Panc1 (cell line): Measurements from ENCODE around the gene CDHR5. TPM values are rescaled to one million over a fixed set of nuclear protein-coding genes. Genes with fewer than 3 reads are reported as not detected.

ENCODE experiments used
- ATAC-seq: fragments of 200-7000 bp; cut with Tn5 transposase; 2 replicates; pipeline ENCODE4 v1.9.1; 2020; ENCODE audit warnings: mild to moderate bottlenecking, moderate library complexity
- BruUV-seq: library from RNA; stranded (reverse); fragments of 400-500 nt; replicated peaks from 2 replicates; lab custom pipeline; 2021; lab: Mats Ljungman, UMichigan
- CTCF ChIA-PET: fragments of 300-600 bp; sonication (Branson Sonifier 250); formaldehyde crosslinking; loops from one replicate; lab custom pipeline; 2022; ENCODE audit warnings: antibody characterized with exemption; lab: Charles Lee
- POLR2A ChIA-PET: fragments of 300-600 bp; sonication (Branson Sonifier 250); formaldehyde crosslinking; loops from one replicate; lab custom pipeline; 2022; ENCODE audit warnings: antibody characterized with exemption; lab: Charles Lee
- DNase-seq: peaks from one replicate; pipeline ENCODE4 v3.0.0-alpha.2; 2010; ENCODE audit warnings: low read depth, low spot score
- H3K27ac ChIP-seq: 2 replicates; pipeline ENCODE4 v1.5.1; 2011; ENCODE audit warnings: mild to moderate bottlenecking, low read length, inconsistent platforms
- H3K27me3 ChIP-seq: fragments of 200-500 bp; sonication (Bioruptor generic); 2 replicates; pipeline ENCODE4 v1.6.0; 2014; ENCODE audit warnings: low read length, inconsistent platforms; ENCODE audit not compliant: control insufficient read depth, insufficient read depth
- H3K36me3 ChIP-seq: fragments of 200-500 bp; sonication (Bioruptor generic); 2 replicates; pipeline ENCODE4 v1.5.1; 2014; ENCODE audit warnings: inconsistent platforms, mild to moderate bottlenecking, low read length, moderate library complexity; ENCODE audit not compliant: control insufficient read depth, insufficient read depth
- H3K4me1 ChIP-seq: 2 replicates; pipeline ENCODE4 v1.5.1; 2011; ENCODE audit warnings: inconsistent platforms, mild to moderate bottlenecking, low read length, moderate library complexity; ENCODE audit not compliant: control insufficient read depth, insufficient read depth
- H3K4me3 ChIP-seq, 2 experiments: 2 replicates each; pipeline ENCODE4 v1.5.1; 2011 to 2012; ENCODE audit warnings: low read depth in 2 of 2, low read length in 2 of 2, mild to moderate bottlenecking in 2 of 2, inconsistent platforms in 1 of 2, moderate library complexity in 1 of 2
- H3K9me3 ChIP-seq: fragments of 200-500 bp; sonication (Bioruptor generic); 2 replicates; pipeline ENCODE4 v1.5.1; 2014; ENCODE audit warnings: low read depth, mild to moderate bottlenecking, inconsistent platforms, low read length, moderate library complexity; ENCODE audit not compliant: control insufficient read depth, insufficient read depth
- CTCF ChIP-seq: fragments of 450-650 bp; IDR thresholded peaks from 2 replicates; pipeline ENCODE4 v1.5.1; 2017; ENCODE audit warnings: mild to moderate bottlenecking
- POLR2AphosphoS5 ChIP-seq: IDR thresholded peaks from 2 replicates; pipeline ENCODE4 v1.6.1; 2012; ENCODE audit warnings: mild to moderate bottlenecking, low read depth, low read length, moderate library complexity
- REST ChIP-seq, 2 experiments: IDR thresholded peaks; 2 replicates each; pipeline ENCODE4 v1.6.1; 2011 to 2012; ENCODE audit warnings: low read depth in 2 of 2, control low read depth in 1 of 2, low read length in 1 of 2, mild to moderate bottlenecking in 1 of 2, moderate library complexity in 1 of 2; ENCODE audit not compliant: insufficient read depth in 1 of 2
- SIN3A ChIP-seq: IDR thresholded peaks from 2 replicates; pipeline ENCODE4 v1.6.1; 2012; ENCODE audit warnings: low read depth, mild to moderate bottlenecking, low read length, moderate library complexity, borderline replicate concordance; ENCODE audit not compliant: insufficient read depth
- TCF7L2 ChIP-seq: IDR thresholded peaks from 2 replicates; pipeline ENCODE4 v1.6.1; 2011; ENCODE audit warnings: mild to moderate bottlenecking, low read depth, low read length, inconsistent platforms
- in situ Hi-C: cut with HindIII; loops from 2 replicates; pipeline ENCODE4 v1.10.0; 2016; ENCODE audit warnings: low sequenced_read_pairs, low pct_unique_long_range_greater_than_20kb
- intact Hi-C: fragments of 100-400 bp; cut with micrococcal nuclease; formaldehyde crosslinking; loops from one replicate; pipeline ENCODE4 v1.10.0; 2022; ENCODE audit not compliant: unreplicated experiment
- total RNA-seq: library from RNA; stranded (reverse); gene quantifications from one replicate; pipeline ENCODE4 v1.2.1, GENCODE V29; 2021; ENCODE audit not compliant: unreplicated experiment

The CDHR5 gene
- total RNA-seq, 1 experiment from 2014 or later = not detected

GRCh38 chr11:569158-569885, 55.4 kb downstream of the CDHR5 start:
- in situ Hi-C loops = no loop called here
- TF ChIP-seq CTCF (no peak), POLR2AphosphoS5 (no peak), TCF7L2 (no peak), REST (IDR thresholded peaks at IDR 0.05; ENCODE audit: insufficient read depth in 1 of 2, low read depth in 2 of 2, low read length in 1 of 2) (no peak), SIN3A (no peak)
- POLR2A ChIA-PET = interaction anchor here (0.6 kb wide), 1 partner anchor 9 kb away, joined by 4 read pairs; no protein-coding TSS in a partner anchor

DNA sequence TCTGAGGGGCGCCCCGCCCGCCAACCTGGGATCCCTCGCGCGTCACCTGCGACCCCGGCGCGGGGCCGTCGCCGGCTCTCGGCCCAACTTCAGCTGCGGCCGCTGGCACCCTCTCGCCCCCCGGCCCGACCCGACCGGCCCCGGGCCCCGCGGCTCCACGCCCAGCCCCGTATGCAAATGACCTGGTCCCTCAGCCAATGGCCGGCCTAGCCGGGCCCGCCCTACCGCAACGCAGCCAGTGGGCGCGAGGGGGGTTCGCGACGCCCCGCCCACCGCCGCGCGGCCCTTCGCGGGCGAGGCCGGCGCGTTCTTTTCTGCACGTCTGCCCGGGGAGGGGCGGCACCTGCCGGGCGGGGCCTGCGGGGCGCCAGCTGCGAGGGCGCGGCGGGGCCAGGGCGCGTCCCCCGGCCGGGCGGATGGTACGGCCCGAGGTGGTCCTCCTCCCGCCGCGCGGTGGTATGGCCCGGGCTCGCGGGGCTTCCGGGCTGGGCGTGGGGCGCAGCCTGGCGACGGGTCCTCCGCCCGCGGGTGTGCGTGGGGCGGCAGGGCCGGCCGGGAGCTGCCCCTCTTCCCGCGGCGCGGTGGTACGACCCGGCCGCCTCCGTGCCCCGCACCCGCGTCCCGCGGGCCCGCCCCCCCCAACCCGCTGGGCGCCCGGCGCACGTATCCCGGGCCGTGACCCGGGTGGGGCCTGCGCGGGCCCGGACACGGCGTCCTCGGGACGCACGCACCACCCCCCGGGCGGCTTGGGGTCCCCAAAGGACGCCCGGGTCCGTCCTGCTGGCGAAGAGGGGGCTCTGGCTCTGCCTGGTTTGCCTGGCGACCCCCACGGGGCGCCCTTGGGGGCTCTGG, 56.2 kb downstream of the CDHR5 start:
- ATAC-seq = peak; percentile 94
- no TSS peak for BruUV-seq
- peak overlapping the region; percentile 90 for H3K27ac ChIP-seq

More at GRCh38 chr11:569158-569885, 55.4 kb downstream of the CDHR5 start:
- no peaks in the 10 kb centered on the region for H3K36me3 ChIP-seq
- ATAC-seq = no peak
- DNase-seq = no peak
- no peaks in the 10 kb centered on the region for H3K9me3 ChIP-seq
- intact Hi-C loops = no loop called here
- BruUV-seq = TSS peak; percentile 81
- H3K4me3 ChIP-seq = peak overlapping the region; percentile 61 to 68
- H3K4me1 ChIP-seq = peaks cover 41% of the 10 kb centered on the region
- no peaks in the 10 kb centered on the region for H3K27me3 ChIP-seq
- CTCF ChIA-PET = no interaction called here
- peak overlapping the region; percentile 90 for H3K27ac ChIP-seq

More for the DNA sequence above, 56.2 kb downstream of the CDHR5 start:
- in situ Hi-C loops (no loop called here), intact Hi-C loops (no loop called here)
- CTCF ChIA-PET = interaction anchor here (0.6 kb wide), 1 partner anchor 19 kb away, joined by 10 read pairs; no protein-coding TSS in a partner anchor
- H3K27me3 ChIP-seq = no peaks in the 10 kb centered on the region
- no peaks in the 10 kb centered on the region for H3K36me3 ChIP-seq
- peak; percentile 91; the same call in 1 of the 2 replicates for TF ChIP-seq SIN3A
- peak; percentile 54; the same call in 1 of the 2 replicates for TF ChIP-seq TCF7L2
- no peak; a peak in 1 of 4 replicates for TF ChIP-seq REST (IDR thresholded peaks at IDR 0.05; ENCODE audit: insufficient read depth in 1 of 2, low read depth in 2 of 2, low read length in 1 of 2)
- TF ChIP-seq CTCF = no peak
- peak; percentile 63; the same call in 1 of the 2 replicates for TF ChIP-seq POLR2AphosphoS5
- H3K4me3 ChIP-seq = peak overlapping the region; percentile 61 to 68
- no peaks in the 10 kb centered on the region for H3K9me3 ChIP-seq
- peak; percentile 45 for DNase-seq
- peaks cover 35% of the 10 kb centered on the region for H3K4me1 ChIP-seq
- POLR2A ChIA-PET = interaction anchor here (0.6 kb wide), 1 partner anchor 10 kb away, joined by 4 read pairs; no protein-coding TSS in a partner anchor
